ENCODE results near the gene ITPK1. TPM values are rescaled to one million over a fixed set of nuclear protein-coding genes. Genes with fewer than 3 reads are reported as not detected.
A peak's percentile ranks its signal among the peaks of the same experiment; 100 is the strongest.

ITPK1 gene
- total and polyA plus RNA-seq, 2 experiments from 2014 or later: 33.0 to 42.9 TPM

DNA sequence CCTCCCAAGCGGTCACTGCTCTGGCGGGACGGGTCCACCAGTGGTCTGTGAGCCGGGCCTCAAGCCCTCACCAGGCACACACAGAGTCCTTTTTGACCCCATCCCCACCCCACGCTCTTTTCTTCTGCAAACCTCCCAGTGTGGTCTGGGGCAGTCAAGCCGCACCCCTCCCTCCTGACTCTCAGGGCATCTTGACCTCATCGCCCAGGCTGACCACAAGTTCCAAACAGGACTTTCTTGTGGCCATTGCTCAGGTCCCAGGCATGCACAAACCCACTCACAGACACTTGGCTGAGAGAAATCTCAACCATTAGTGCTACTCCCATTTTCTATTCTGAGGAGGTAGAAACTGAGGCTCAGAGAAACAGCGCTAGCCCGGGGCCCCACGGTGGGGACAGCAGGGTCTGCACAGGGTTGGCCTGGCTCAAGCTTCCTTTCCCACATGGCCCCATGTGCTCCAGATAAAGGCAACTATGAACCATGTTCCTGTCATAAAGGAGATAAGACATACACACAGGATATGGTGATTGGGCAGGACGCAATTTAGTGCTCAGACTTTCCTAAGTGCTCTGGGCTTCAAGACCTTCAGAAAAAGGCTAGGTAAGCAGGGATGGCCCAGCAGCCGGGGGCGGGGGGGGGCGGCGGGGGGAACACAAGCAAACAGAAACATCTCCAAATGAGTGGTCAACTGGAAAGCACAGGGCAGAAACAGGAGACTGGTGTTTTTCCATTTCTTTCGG lies 69.6 kb downstream of the ITPK1 start:
- peak; percentile 66 to 69 for DNase-seq (ENCODE audit: low read depth in 1 of 2, low spot score in 1 of 2)
- Histone ChIP-seq H3K36me3 (no peaks in the 10 kb centered on the region), H3K4me1 (ENCODE audit: low read depth) (peaks cover 57% of the 10 kb centered on the region), H3K4me3 (no peak overlapping the region), H3K27me3 (no peaks in the 10 kb centered on the region), H3K27ac (peak overlapping the region; percentile 54), H3K9me3 (ENCODE audit: low read depth) (no peaks in the 10 kb centered on the region)
- TF ChIP-seq, protein P1, sequence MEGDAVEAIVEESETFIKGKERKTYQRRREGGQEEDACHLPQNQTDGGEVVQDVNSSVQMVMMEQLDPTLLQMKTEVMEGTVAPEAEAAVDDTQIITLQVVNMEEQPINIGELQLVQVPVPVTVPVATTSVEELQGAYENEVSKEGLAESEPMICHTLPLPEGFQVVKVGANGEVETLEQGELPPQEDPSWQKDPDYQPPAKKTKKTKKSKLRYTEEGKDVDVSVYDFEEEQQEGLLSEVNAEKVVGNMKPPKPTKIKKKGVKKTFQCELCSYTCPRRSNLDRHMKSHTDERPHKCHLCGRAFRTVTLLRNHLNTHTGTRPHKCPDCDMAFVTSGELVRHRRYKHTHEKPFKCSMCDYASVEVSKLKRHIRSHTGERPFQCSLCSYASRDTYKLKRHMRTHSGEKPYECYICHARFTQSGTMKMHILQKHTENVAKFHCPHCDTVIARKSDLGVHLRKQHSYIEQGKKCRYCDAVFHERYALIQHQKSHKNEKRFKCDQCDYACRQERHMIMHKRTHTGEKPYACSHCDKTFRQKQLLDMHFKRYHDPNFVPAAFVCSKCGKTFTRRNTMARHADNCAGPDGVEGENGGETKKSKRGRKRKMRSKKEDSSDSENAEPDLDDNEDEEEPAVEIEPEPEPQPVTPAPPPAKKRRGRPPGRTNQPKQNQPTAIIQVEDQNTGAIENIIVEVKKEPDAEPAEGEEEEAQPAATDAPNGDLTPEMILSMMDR (IDR thresholded peaks at IDR 0.05; ENCODE audit: low read depth, low read length): no peak

- Histone ChIP-seq H3K4me3 (no peak overlapping the region), H3K9me3 (ENCODE audit: low read depth) (no peaks in the 10 kb centered on the region), H3K27ac (peak overlapping the region; percentile 54), H3K27me3 (no peaks in the 10 kb centered on the region), H3K4me1 (ENCODE audit: low read depth) (peaks cover 59% of the 10 kb centered on the region), H3K36me3 (no peaks in the 10 kb centered on the region)
- DNase-seq (ENCODE audit: low read depth in 1 of 2, low spot score in 1 of 2): peak in 1 of 2 donors; percentile 84
- TF ChIP-seq, protein P1 (IDR thresholded peaks at IDR 0.05; ENCODE audit: low read depth, low read length): no peak
Measured at GRCh38 chr14:93045211-93045674, 70.5 kb downstream of the ITPK1 start.

DNA sequence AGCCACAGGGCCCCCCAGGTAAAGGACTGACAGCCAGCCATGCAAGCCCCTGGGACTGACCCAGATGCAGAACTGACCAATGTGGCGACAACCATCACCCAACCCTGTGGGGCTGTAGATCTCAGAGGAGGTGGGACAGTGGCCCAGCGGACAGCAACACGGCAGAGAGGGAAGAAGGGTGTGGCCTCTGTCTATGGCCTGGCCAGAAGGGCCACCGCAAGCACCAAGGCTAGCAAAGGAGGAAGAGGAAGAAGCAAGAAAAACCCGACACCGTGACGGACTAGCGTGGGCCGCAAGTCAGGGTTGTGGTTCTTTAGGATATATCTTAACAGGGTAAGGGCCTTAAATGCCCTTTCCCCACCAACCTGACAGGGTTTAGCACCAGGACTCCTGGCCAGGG lies 71.2 kb downstream of the ITPK1 start:
- peak overlapping the region; percentile 54 for H3K27ac ChIP-seq

GRCh38 chr14:93044121-93044520 lies 71.6 kb downstream of the ITPK1 start:
- no peaks in the 10 kb centered on the region for H3K9me3 ChIP-seq (ENCODE audit: low read depth)
- peaks cover 59% of the 10 kb centered on the region for H3K4me1 ChIP-seq (ENCODE audit: low read depth)
- H3K36me3 ChIP-seq: no peaks in the 10 kb centered on the region
- no peak overlapping the region for H3K4me3 ChIP-seq
- TF ChIP-seq, protein P1 (IDR thresholded peaks at IDR 0.05; ENCODE audit: low read depth, low read length): no peak
- no peak overlapping the region for H3K27ac ChIP-seq
- no peak for DNase-seq (ENCODE audit: low read depth in 1 of 2, low spot score in 1 of 2)
- H3K27me3 ChIP-seq: no peaks in the 10 kb centered on the region

More for the DNA sequence above, 71.2 kb downstream of the ITPK1 start:
- DNase-seq (ENCODE audit: low read depth in 1 of 2, low spot score in 1 of 2): no peak
- no peaks in the 10 kb centered on the region for H3K27me3 ChIP-seq
- H3K36me3 ChIP-seq: no peaks in the 10 kb centered on the region
- H3K9me3 ChIP-seq (ENCODE audit: low read depth): no peaks in the 10 kb centered on the region
- TF ChIP-seq, protein P1 (IDR thresholded peaks at IDR 0.05; ENCODE audit: low read depth, low read length): no peak
- H3K4me1 ChIP-seq (ENCODE audit: low read depth): peaks cover 58% of the 10 kb centered on the region
- H3K4me3 ChIP-seq: no peak overlapping the region

- DNase-seq (ENCODE audit: low read depth in 1 of 2, low spot score in 1 of 2): peak in 1 of 2 donors; percentile 86
- Histone ChIP-seq H3K4me3 (no peak overlapping the region), H3K9me3 (ENCODE audit: low read depth) (no peaks in the 10 kb centered on the region), H3K4me1 (ENCODE audit: low read depth) (peaks cover 63% of the 10 kb centered on the region), H3K27ac (no peak overlapping the region), H3K27me3 (no peaks in the 10 kb centered on the region), H3K36me3 (no peaks in the 10 kb centered on the region)
- TF ChIP-seq, protein P1 (IDR thresholded peaks at IDR 0.05; ENCODE audit: low read depth, low read length): no peak
Measured at GRCh38 chr14:93042968-93043940, 72.5 kb downstream of the ITPK1 start.
